DND-41 (cell line): ENCODE results near the gene RDH8.

Experiments
- ATAC-seq: fragments of 200-7000 bp; cut with Tn5 transposase; 3 replicates; pipeline ENCODE4 v1.9.1; 2021; ENCODE audit warnings: low read depth; ENCODE audit not compliant: insufficient read depth
- DNase-seq: peaks from one replicate; pipeline ENCODE4 v3.0.0-alpha.2; 2020
- H2AFZ ChIP-seq: 2 replicates; pipeline ENCODE4 v1.6.0; 2012; ENCODE audit warnings: low read depth, low read length
- H3K27ac ChIP-seq: 2 replicates; pipeline ENCODE4 v1.5.1; 2012; ENCODE audit warnings: low read length, inconsistent platforms
- H3K27me3 ChIP-seq: fragments of 200-600 bp; sonication (generic); 2 replicates; pipeline ENCODE4 v1.6.0; 2012; ENCODE audit warnings: low read length, mild to moderate bottlenecking, inconsistent platforms; ENCODE audit not compliant: insufficient read depth, poor library complexity
- H3K36me3 ChIP-seq: 2 replicates; pipeline ENCODE4 v1.5.1; 2012; ENCODE audit warnings: low read length, inconsistent platforms; ENCODE audit not compliant: insufficient read depth
- H3K4me1 ChIP-seq: 2 replicates; pipeline ENCODE4 v1.5.1; 2012; ENCODE audit warnings: mild to moderate bottlenecking, low read length; ENCODE audit not compliant: insufficient read depth
- H3K4me2 ChIP-seq: 2 replicates; pipeline ENCODE4 v1.6.0; 2012; ENCODE audit warnings: mild to moderate bottlenecking, moderate library complexity, low read length, inconsistent platforms; ENCODE audit not compliant: insufficient read depth
- H3K4me3 ChIP-seq, 2 experiments: fragments of 200-600 bp in 1 of 2; shearing (Covaris generic) in 1 of 2; 2 replicates each; pipeline ENCODE4 v1.5.1; 2012 to 2016; ENCODE audit warnings: inconsistent platforms in 2 of 2, low read length in 2 of 2, mild to moderate bottlenecking in 2 of 2, low read depth in 1 of 2, moderate library complexity in 1 of 2
- H3K79me2 ChIP-seq: 2 replicates; pipeline ENCODE4 v1.6.0; 2012; ENCODE audit warnings: low read length, inconsistent platforms; ENCODE audit not compliant: insufficient read depth
- H3K9ac ChIP-seq: 2 replicates; pipeline ENCODE4 v1.6.0; 2012; ENCODE audit warnings: low read depth, mild to moderate bottlenecking, inconsistent platforms, low read length, moderate library complexity
- H3K9me3 ChIP-seq: 2 replicates; pipeline ENCODE4 v1.5.1; 2012; ENCODE audit warnings: low read length, moderate library complexity, mild to moderate bottlenecking, inconsistent platforms; ENCODE audit not compliant: insufficient read depth, severe bottlenecking
- H4K20me1 ChIP-seq: 2 replicates; pipeline ENCODE4 v1.6.0; 2012; ENCODE audit warnings: low read length; ENCODE audit not compliant: insufficient read depth
- EZH2 ChIP-seq: IDR thresholded peaks from 3 replicates; pipeline ENCODE4 v1.6.1; 2012; ENCODE audit warnings: borderline replicate concordance, low read depth, mild to moderate bottlenecking, moderate library complexity, low read length, inconsistent platforms; ENCODE audit not compliant: severe bottlenecking
- TF ChIP-seq, protein P1 (sequence below): IDR thresholded peaks from 2 replicates; pipeline ENCODE4 v1.5.1; 2012; ENCODE audit warnings: borderline replicate concordance, low read length, moderate library complexity, mild to moderate bottlenecking; ENCODE audit not compliant: poor library complexity, severe bottlenecking; ENCODE audit errors: extremely low read depth

The RDH8 gene

DNA sequence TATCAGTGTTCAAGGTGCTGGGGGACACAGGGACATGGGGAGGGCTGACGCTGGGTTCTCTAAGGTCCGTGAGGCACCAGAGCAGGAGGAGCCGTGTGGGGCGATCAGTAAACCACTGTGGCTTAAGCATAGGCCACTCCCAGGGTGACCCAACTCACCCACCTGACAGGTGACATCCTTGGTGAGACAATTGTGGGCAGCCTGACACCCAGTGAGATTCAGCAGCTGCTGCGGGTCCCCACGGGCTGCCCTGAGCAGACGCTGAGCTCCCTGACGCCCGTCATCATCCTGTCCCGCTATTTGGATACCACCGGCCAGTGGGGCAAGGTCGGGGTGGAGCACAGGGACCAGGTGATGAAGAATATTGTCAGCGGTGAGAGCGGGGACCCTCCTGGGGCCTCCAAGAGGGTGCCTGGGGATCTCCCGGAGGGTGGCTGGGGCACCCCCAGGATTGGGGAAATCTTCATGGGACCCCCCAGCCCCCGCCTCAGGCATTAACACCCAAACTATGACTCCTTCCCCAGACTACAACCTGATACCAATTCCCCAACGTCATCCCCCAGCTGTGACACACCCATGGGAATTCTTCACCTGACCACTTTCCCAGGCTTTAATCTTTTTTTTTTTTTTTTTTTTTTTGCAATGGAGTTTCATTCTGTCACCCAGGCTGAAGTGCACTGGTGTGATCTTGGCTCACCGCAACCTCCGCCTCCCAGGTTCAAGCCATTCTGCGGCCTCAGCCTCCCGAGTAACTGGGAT is 39.5 kb downstream of the RDH8 start:
- DNase-seq: no peak
- Histone ChIP-seq H3K4me1 (no peaks in the 10 kb centered on the region), H3K79me2 (no peaks in the 10 kb centered on the region), H3K27ac (no peak overlapping the region), H3K9ac (no peak overlapping the region), H3K36me3 (no peaks in the 10 kb centered on the region), H3K9me3 (no peaks in the 10 kb centered on the region), H2AFZ (no peak overlapping the region), H3K4me3 (no peak overlapping the region), H3K4me2 (no peak overlapping the region), H3K27me3 (no peaks in the 10 kb centered on the region), H4K20me1 (no peaks in the 10 kb centered on the region)
- no peak for TF ChIP-seq EZH2
- TF ChIP-seq, protein P1, sequence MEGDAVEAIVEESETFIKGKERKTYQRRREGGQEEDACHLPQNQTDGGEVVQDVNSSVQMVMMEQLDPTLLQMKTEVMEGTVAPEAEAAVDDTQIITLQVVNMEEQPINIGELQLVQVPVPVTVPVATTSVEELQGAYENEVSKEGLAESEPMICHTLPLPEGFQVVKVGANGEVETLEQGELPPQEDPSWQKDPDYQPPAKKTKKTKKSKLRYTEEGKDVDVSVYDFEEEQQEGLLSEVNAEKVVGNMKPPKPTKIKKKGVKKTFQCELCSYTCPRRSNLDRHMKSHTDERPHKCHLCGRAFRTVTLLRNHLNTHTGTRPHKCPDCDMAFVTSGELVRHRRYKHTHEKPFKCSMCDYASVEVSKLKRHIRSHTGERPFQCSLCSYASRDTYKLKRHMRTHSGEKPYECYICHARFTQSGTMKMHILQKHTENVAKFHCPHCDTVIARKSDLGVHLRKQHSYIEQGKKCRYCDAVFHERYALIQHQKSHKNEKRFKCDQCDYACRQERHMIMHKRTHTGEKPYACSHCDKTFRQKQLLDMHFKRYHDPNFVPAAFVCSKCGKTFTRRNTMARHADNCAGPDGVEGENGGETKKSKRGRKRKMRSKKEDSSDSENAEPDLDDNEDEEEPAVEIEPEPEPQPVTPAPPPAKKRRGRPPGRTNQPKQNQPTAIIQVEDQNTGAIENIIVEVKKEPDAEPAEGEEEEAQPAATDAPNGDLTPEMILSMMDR: no peak
- no peak for ATAC-seq

DNA sequence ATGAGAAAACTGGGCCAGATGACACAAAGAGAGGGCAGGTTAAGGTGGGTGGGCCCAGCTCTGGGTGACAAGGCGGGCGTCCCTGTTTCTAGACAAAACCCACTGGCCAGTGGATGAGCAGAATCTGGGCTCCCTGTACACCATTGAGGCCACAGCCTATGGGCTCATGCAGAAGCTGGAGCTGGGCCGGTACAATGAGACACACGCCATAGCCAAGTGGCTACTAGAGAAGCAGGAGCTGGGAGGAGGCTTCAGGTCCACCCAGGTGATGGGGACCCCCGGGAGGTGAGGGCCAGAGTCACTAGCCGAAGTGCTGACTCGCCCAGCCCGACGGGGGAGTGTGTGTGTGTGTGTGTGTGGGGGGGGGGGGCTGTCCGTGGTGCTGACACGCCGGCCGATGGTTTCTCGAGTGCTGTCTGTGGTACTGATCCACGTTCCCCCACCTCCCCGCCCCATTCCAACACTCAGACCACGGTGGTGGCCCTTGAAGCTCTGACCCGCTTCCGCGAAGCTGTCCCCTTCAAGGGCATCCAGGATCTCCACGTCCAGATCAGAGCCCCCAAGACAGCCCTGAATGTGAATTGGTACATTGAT is 48.5 kb downstream of the RDH8 start:
- peak; percentile 50 for DNase-seq

DNA sequence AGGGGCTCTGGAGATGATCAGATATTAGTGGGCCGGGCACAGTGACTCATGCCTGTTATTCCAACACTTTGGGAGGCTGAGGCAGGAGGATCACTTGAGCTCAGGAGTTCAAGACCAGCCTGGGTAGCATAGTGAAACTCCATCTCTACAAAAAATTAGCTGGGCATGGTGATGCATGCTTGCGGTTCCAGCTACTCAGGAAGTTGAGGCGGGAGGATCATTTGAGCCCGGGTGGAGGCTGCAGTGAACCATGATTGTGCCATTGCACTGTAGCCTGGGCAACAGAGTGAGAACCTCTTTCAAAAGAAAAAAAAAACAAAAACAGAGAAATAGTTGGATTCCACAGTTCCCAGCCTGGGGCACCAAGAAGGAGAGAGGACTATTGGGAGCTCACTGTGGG is 54.9 kb downstream of the RDH8 start:
- Histone ChIP-seq H4K20me1 (no peaks in the 10 kb centered on the region), H3K27ac (no peak overlapping the region), H3K79me2 (no peaks in the 10 kb centered on the region), H3K9ac (no peak overlapping the region), H3K36me3 (no peaks in the 10 kb centered on the region), H3K4me1 (no peaks in the 10 kb centered on the region), H3K27me3 (no peaks in the 10 kb centered on the region), H2AFZ (no peak overlapping the region), H3K9me3 (no peaks in the 10 kb centered on the region), H3K4me2 (no peak overlapping the region), H3K4me3 (no peak overlapping the region)
- DNase-seq: no peak
- ATAC-seq: peak; percentile 48; the same call in 1 of the 3 replicates
- TF ChIP-seq, protein P1: no peak
- TF ChIP-seq EZH2: no peak

More for the DNA sequence above, 48.5 kb downstream of the RDH8 start:
- Histone ChIP-seq H3K4me1 (no peaks in the 10 kb centered on the region), H3K36me3 (no peaks in the 10 kb centered on the region), H3K27ac (no peak overlapping the region), H3K4me3 (no peak overlapping the region), H2AFZ (no peak overlapping the region), H3K79me2 (no peaks in the 10 kb centered on the region), H3K4me2 (no peak overlapping the region), H4K20me1 (no peaks in the 10 kb centered on the region; the same call in 1 of the 2 replicates), H3K9me3 (no peaks in the 10 kb centered on the region), H3K27me3 (no peaks in the 10 kb centered on the region), H3K9ac (no peak overlapping the region)
- TF ChIP-seq, protein P1: no peak
- no peak for TF ChIP-seq EZH2
- peak; percentile 63; the same call in 2 of the 3 replicates for ATAC-seq
